ENCODE results near the gene AFF3. TPM values are rescaled to one million over a fixed set of nuclear protein-coding genes. Genes with fewer than 3 reads are reported as not detected.

AFF3 gene
- total and polyA plus RNA-seq, 10 of the 15 experiments (the other 5 are each of a cell fraction or from before 2014, with no cell fraction given) = 0.26 to 5.5 (median 3.0) TPM

- RAD21 ChIA-PET (ENCODE audit: unreplicated experiment) = no interaction called here
Measured at GRCh38 chr2:100179806-100180205, 37.4 kb upstream of the AFF3 start.

GRCh38 chr2:100178864-100179263, 36.5 kb upstream of the AFF3 start:
- no peaks in the 10 kb centered on the region for H3K4me1 ChIP-seq (ENCODE audit: control insufficient read depth, insufficient read depth, low read length)
- BruUV-seq (replicated peaks) = no TSS peak
- no peak overlapping the region for H3K9ac ChIP-seq (ENCODE audit: control insufficient read depth, insufficient read depth, low read length)
- no peak overlapping the region for H3K27ac ChIP-seq (ENCODE audit: control insufficient read depth, insufficient read depth)
- no peak overlapping the region for H2AFZ ChIP-seq (ENCODE audit: control insufficient read depth, low read depth, low read length)
- H3K4me3 ChIP-seq = no peak overlapping the region
- no peak for DNase-seq (ENCODE audit: low read depth, low spot score)
- no peaks in the 10 kb centered on the region for H4K20me1 ChIP-seq (ENCODE audit: control insufficient read depth, insufficient read depth)
- WGBS (ENCODE audit: insufficient coverage, insufficient replicate concordance, low lambda C conversion rate, missing lambda C conversion rate) = 20% methylated on average over 3 of the region's 3 CpGs
- H3K36me3 ChIP-seq (ENCODE audit: control insufficient read depth in 2 of 2, insufficient read depth in 2 of 2, low read length in 1 of 2) = no peaks in the 10 kb centered on the region
- H3K27me3 ChIP-seq (replicated peaks in 1 of 2; ENCODE audit: control insufficient read depth in 2 of 2, insufficient read depth in 2 of 2, low read length in 1 of 2) = 0 out of 4 replicates have a peak, but pooled peaks cover 0 to 2% of the 10 kb centered on the region in 2 experiments
- POLR2A ChIA-PET = no interaction called here
- in situ Hi-C loops (cut with MboI) (no loop called here), intact Hi-C loops (cut with micrococcal nuclease; ENCODE audit: unreplicated experiment) (loop anchor here (1.0 kb wide), 1 partner anchor 64 kb away; no protein-coding TSS in a partner anchor)
- SMC1A ChIA-PET (ENCODE audit: uncharacterized antibody, unreplicated experiment) = no interaction called here
- no peak overlapping the region for H3K4me2 ChIP-seq (ENCODE audit: control insufficient read depth, insufficient read depth)
- RAD21 ChIA-PET (ENCODE audit: unreplicated experiment) = no interaction called here
- no peak for FAIRE-seq
- CTCF ChIA-PET = no interaction called here
- ATAC-seq = no peak
- no peaks in the 10 kb centered on the region; the same call in 2 of the 3 replicates for H3K9me3 ChIP-seq (replicated peaks; ENCODE audit: control insufficient read depth, insufficient read depth, low read length)
- no peaks in the 10 kb centered on the region for H3K79me2 ChIP-seq (ENCODE audit: control insufficient read depth, insufficient read depth, low read length)
- no peak for TF ChIP-seq SMARCA5 (IDR thresholded peaks at IDR 0.05)
- TF ChIP-seq BACH1 (IDR thresholded peaks at IDR 0.05; ENCODE audit: borderline replicate concordance) = no peak
- no peak for TF ChIP-seq IRF3 (IDR thresholded peaks at IDR 0.05)
- TF ChIP-seq CREB1 (IDR thresholded peaks at IDR 0.05; ENCODE audit: low read depth) = no peak
- no peak for TF ChIP-seq ZNF217 (IDR thresholded peaks at IDR 0.05)
- TF ChIP-seq NR2C2 (IDR thresholded peaks at IDR 0.05; ENCODE audit: borderline replicate concordance, control insufficient read depth, insufficient read length, low read depth) = no peak
- no peak for TF ChIP-seq HDAC2 (IDR thresholded peaks at IDR 0.05)
- no peak for TF ChIP-seq JUNB (IDR thresholded peaks at IDR 0.05)
- TF ChIP-seq BCL11A (IDR thresholded peaks at IDR 0.05; ENCODE audit: low read depth, low read length) = no peak
- TF ChIP-seq, protein P1, sequence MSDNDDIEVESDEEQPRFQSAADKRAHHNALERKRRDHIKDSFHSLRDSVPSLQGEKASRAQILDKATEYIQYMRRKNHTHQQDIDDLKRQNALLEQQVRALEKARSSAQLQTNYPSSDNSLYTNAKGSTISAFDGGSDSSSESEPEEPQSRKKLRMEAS (IDR thresholded peaks at IDR 0.05; ENCODE audit: low read depth, low read length) = no peak
- TF ChIP-seq DPF2 (IDR thresholded peaks at IDR 0.05) = no peak
- TF ChIP-seq TCF12 (IDR thresholded peaks at IDR 0.05; ENCODE audit: low read depth, low read length) = no peak
- TF ChIP-seq CBFB (IDR thresholded peaks at IDR 0.05; ENCODE audit: low read depth) = no peak
- TF ChIP-seq, protein P2, sequence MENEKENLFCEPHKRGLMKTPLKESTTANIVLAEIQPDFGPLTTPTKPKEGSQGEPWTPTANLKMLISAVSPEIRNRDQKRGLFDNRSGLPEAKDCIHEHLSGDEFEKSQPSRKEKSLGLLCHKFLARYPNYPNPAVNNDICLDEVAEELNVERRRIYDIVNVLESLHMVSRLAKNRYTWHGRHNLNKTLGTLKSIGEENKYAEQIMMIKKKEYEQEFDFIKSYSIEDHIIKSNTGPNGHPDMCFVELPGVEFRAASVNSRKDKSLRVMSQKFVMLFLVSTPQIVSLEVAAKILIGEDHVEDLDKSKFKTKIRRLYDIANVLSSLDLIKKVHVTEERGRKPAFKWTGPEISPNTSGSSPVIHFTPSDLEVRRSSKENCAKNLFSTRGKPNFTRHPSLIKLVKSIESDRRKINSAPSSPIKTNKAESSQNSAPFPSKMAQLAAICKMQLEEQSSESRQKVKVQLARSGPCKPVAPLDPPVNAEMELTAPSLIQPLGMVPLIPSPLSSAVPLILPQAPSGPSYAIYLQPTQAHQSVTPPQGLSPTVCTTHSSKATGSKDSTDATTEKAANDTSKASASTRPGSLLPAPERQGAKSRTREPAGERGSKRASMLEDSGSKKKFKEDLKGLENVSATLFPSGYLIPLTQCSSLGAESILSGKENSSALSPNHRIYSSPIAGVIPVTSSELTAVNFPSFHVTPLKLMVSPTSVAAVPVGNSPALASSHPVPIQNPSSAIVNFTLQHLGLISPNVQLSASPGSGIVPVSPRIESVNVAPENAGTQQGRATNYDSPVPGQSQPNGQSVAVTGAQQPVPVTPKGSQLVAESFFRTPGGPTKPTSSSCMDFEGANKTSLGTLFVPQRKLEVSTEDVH (IDR thresholded peaks at IDR 0.05; ENCODE audit: low read depth, partially characterized antibody) = no peak

More at GRCh38 chr2:100179806-100180205, 37.4 kb upstream of the AFF3 start:
- Histone ChIP-seq H4K20me1 (ENCODE audit: control insufficient read depth, insufficient read depth) (no peaks in the 10 kb centered on the region), H3K27ac (ENCODE audit: control insufficient read depth, insufficient read depth) (no peak overlapping the region), H3K9me3 (replicated peaks; ENCODE audit: control insufficient read depth, insufficient read depth, low read length) (no peaks in the 10 kb centered on the region; the same call in 2 of the 3 replicates), H3K9ac (ENCODE audit: control insufficient read depth, insufficient read depth, low read length) (no peak overlapping the region), H2AFZ (ENCODE audit: control insufficient read depth, low read depth, low read length) (no peak overlapping the region), H3K4me2 (ENCODE audit: control insufficient read depth, insufficient read depth) (no peak overlapping the region), H3K36me3 (ENCODE audit: control insufficient read depth in 2 of 2, insufficient read depth in 2 of 2, low read length in 1 of 2) (no peaks in the 10 kb centered on the region), H3K79me2 (ENCODE audit: control insufficient read depth, insufficient read depth, low read length) (no peaks in the 10 kb centered on the region), H3K27me3 (replicated peaks in 1 of 2; ENCODE audit: control insufficient read depth in 2 of 2, insufficient read depth in 2 of 2, low read length in 1 of 2) (peaks cover 2 to 5% of the 10 kb centered on the region in 2 experiments; a peak in 1 of 4 replicates), H3K4me1 (ENCODE audit: control insufficient read depth, insufficient read depth, low read length) (no peaks in the 10 kb centered on the region), H3K4me3 (no peak overlapping the region)
- in situ Hi-C loops (cut with MboI) (no loop called here), intact Hi-C loops (cut with micrococcal nuclease; ENCODE audit: unreplicated experiment) (no loop called here)
- no TSS peak for BruUV-seq (replicated peaks)
- ATAC-seq = no peak
- no peak for DNase-seq (ENCODE audit: low read depth, low spot score)
- TF ChIP-seq FOS (IDR thresholded peaks at IDR 0.05; ENCODE audit: borderline replicate concordance, extremely low read depth, insufficient read length) (no peak), EZH2 (IDR thresholded peaks at IDR 0.05; ENCODE audit: borderline replicate concordance, control insufficient read depth, low read depth, low read length) (no peak), NFXL1 (IDR thresholded peaks at IDR 0.05; ENCODE audit: borderline replicate concordance) (no peak), HDAC6 (IDR thresholded peaks at IDR 0.05; ENCODE audit: unreplicated experiment) (no peak), NR2C1 (IDR thresholded peaks at IDR 0.05) (no peak)
- CTCF ChIA-PET = no interaction called here
- SMC1A ChIA-PET (ENCODE audit: uncharacterized antibody, unreplicated experiment) = no interaction called here
- 0% methylated on average over 2 of the region's 2 CpGs for WGBS (ENCODE audit: insufficient coverage, insufficient replicate concordance, low lambda C conversion rate, missing lambda C conversion rate)
- POLR2A ChIA-PET = no interaction called here
- FAIRE-seq = no peak

All from GM12878 (cell line).